ENCODE results near the gene NEK9.

GRCh38 chr14:75040507-75040906 lies 86.3 kb downstream of the NEK9 start:
- TF ChIP-seq CBFB (CRISPR knock-in tag; IDR thresholded peaks at IDR 0.05) (no peak), CTCF (IDR thresholded peaks at IDR 0.05 in 2 of 3, conservative IDR thresholded peaks at IDR 0.05 in 1 of 3; ENCODE audit: insufficient read depth in 2 of 3, low read depth in 1 of 3, low read length in 3 of 3) (no peak), POLR2AphosphoS5 (IDR thresholded peaks at IDR 0.05; ENCODE audit: control insufficient read depth, insufficient read depth, low read depth, low read length) (no peak), U2AF1 (optimal IDR thresholded peaks at IDR 0.05; ENCODE audit: low read depth, low read length) (no peak), ZNF655 (CRISPR knock-in tag; IDR thresholded peaks at IDR 0.05) (no peak)
